Prostate gland (tissue), 2 donors: ENCODE data around the gene CES2.

Experiments used
- CTCF ChIP-seq, 4 experiments: fragments of 200-600 bp in 2 of 4; fragments of 450-650 bp in 2 of 4; sonication (generic) in 2 of 4; IDR thresholded peaks; 1 replicate in 3 of 4; 2 replicates in 1 of 4; pipeline ENCODE4 v1.5.1; 2016 to 2019; ENCODE audit warnings: antibody characterized with exemption in 4 of 4, mild to moderate bottlenecking in 2 of 4, moderate library complexity in 2 of 4
- POLR2A ChIP-seq: fragments of 450-650 bp; IDR thresholded peaks from one replicate; pipeline ENCODE4 v1.6.1; 2016; ENCODE audit warnings: antibody characterized with exemption, mild to moderate bottlenecking
- POLR2AphosphoS5 ChIP-seq: sonication (generic); formaldehyde crosslinking; IDR thresholded peaks from one replicate; pipeline ENCODE4 v1.6.1; 2017; ENCODE audit warnings: antibody characterized with exemption

- TF ChIP-seq CTCF (IDR thresholded peaks at IDR 0.05): no peak
- TF ChIP-seq POLR2AphosphoS5: peak; percentile 5
- TF ChIP-seq POLR2A: no peak
Observed at GRCh38 chr16:66904846-66905632, 30.3 kb upstream of the CES2 start.
